Urinary bladder (tissue), 4 donors: ENCODE results near the gene C3orf22. TPM values are rescaled to one million over a fixed set of nuclear protein-coding genes. Genes with fewer than 3 reads are reported as not detected.

ENCODE experiments used
- DNase-seq: peaks from one replicate; pipeline ENCODE4 v3.0.0-alpha.2; 2015; ENCODE audit errors: extremely low spot score
- H3K27ac ChIP-seq: one replicate; pipeline ENCODE4 v1.5.1; 2013; ENCODE audit warnings: low read depth, mild to moderate bottlenecking, moderate library complexity
- H3K36me3 ChIP-seq: one replicate; pipeline ENCODE4 v1.6.1; 2013; ENCODE audit warnings: mild to moderate bottlenecking, moderate library complexity; ENCODE audit not compliant: insufficient read depth
- H3K4me1 ChIP-seq: one replicate; pipeline ENCODE4 v1.6.1; 2013; ENCODE audit warnings: mild to moderate bottlenecking, moderate library complexity; ENCODE audit not compliant: insufficient read depth
- H3K4me3 ChIP-seq: one replicate; pipeline ENCODE4 v1.5.1; 2013; ENCODE audit warnings: low read depth, low read length
- WGBS: extraction: QIAGEN DNeasy Blood & Tissue Kit; methylation state at CpG from one replicate; pipeline ENCODE4 v1.1.7; 2013; 5-methylcytosine and 5-hydroxymethylcytosine counted together
- polyA plus RNA-seq: library from polyadenylated mRNA; stranded (reverse); fragments of 200-250 nt; gene quantifications from one replicate; pipeline ENCODE4 v1.2.3, GENCODE V29; 2013
- total RNA-seq: library from RNA; depleted of rRNA; stranded (reverse); fragments of >200 nt; gene quantifications from one replicate; pipeline ENCODE4 v1.2.3, GENCODE V29; 2014
- donor health status: healthy with polysubstance abuse.
- donor health status: healthy.

C3orf22 gene
- total and polyA plus RNA-seq, 2 donors: not detected

GRCh38 chr3:126570103-126570541 lies 11.4 kb upstream of the C3orf22 start:
- Histone ChIP-seq H3K4me3 (no peak overlapping the region), H3K36me3 (no peaks in the 10 kb centered on the region), H3K27ac (no peak overlapping the region), H3K4me1 (no peaks in the 10 kb centered on the region)
- no peak for DNase-seq
- WGBS: 71% methylated on average over 6 of the region's 6 CpGs

- 90% methylated on average over 9 of the region's 9 CpGs for WGBS
- no peaks in the 10 kb centered on the region for H3K36me3 ChIP-seq
- no peak for DNase-seq
Measured at GRCh38 chr3:126569390-126569975, 10.8 kb upstream of the C3orf22 start.

DNA sequence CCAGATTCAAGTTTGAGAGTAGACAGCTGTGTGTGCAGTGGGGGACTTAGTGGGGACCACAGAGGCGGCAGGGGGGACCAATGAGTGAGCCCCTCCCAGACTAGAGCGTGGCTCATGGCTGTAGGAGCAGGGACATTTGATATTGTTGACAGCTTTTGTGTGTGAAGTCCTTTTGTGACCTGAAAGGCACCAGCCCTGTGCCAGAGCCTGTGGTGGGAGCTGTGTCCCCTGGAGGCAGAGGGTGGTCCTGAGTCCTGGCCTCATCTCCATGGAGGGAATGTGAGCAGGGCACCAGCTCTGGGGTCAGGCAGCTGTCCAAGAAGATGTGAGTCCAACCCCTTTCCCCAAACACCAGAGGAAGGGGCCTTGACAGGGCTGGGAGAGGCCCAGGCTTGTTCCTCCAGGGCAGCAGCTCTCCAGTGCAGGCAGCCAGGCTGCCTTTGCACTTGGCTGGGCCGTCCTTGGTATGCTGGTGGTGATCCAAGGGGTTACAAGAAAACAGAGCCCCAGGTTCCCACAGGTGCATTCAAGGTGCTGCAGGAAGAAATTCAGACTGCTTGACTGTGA lies 10.1 kb upstream of the C3orf22 start:
- Histone ChIP-seq H3K4me1 (no peaks in the 10 kb centered on the region), H3K4me3 (no peak overlapping the region), H3K36me3 (no peaks in the 10 kb centered on the region), H3K27ac (no peak overlapping the region)
- no peak for DNase-seq
- WGBS: 65% methylated on average over 3 of the region's 3 CpGs

More at GRCh38 chr3:126569390-126569975, 10.8 kb upstream of the C3orf22 start:
- Histone ChIP-seq H3K4me3 (no peak overlapping the region), H3K4me1 (no peaks in the 10 kb centered on the region), H3K27ac (no peak overlapping the region)

- Histone ChIP-seq H3K36me3 (no peaks in the 10 kb centered on the region), H3K4me1 (no peaks in the 10 kb centered on the region), H3K4me3 (no peak overlapping the region), H3K27ac (no peak overlapping the region)
- WGBS: 62% methylated on average over 10 of the region's 10 CpGs
- DNase-seq: no peak
Measured at GRCh38 chr3:126567696-126568438, 9.1 kb upstream of the C3orf22 start.

GRCh38 chr3:126562737-126563276 lies 4.1 kb upstream of the C3orf22 start:
- Histone ChIP-seq H3K4me3 (no peak overlapping the region), H3K4me1 (no peaks in the 10 kb centered on the region), H3K36me3 (no peaks in the 10 kb centered on the region), H3K27ac (no peak overlapping the region)
- DNase-seq: no peak
- WGBS: 76% methylated on average over 2 of the region's 2 CpGs

DNA sequence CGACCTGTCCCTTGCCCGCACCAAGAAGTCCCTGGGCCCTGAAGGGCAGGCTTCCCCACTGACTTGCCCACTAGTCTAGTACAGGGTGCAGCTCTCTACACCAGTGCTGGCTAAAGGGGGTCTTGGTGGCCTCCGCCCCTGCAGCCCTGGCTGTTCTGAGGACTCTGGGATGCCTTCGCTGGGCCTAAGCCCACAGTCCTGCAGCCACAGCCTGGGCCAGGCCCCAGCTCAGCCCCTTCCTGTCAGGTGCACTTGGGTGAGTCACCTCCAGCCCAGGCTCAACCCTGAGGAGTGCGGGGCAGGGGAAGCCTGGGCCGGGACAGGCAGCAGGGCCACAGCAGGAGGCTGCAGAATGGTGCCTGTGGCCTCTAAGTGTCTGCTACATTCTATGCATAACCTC lies 971 bp downstream of the C3orf22 start:
- Histone ChIP-seq H3K4me1 (no peaks in the 10 kb centered on the region), H3K27ac (no peak overlapping the region), H3K36me3 (no peaks in the 10 kb centered on the region), H3K4me3 (no peak overlapping the region)
- 84% methylated on average over 6 of the region's 6 CpGs for whole genome bisulfite sequencing
- no peak for DNase-seq

DNA sequence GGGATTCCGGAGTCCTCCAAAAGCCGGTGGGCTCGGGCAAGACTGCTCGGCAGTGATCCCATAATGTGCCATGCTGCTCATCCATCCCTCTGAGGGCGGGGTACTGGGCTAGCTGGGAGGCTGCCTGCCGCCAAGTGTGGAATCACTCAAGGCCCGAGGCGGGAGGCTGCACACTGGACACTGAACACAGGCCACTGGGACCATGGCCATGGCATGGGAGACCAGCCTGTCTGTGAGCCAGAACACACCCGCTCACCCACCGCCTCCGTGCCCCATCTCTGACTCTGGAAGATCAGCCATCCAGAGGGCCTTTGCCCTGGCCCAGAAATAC lies 1.4 kb downstream of the C3orf22 start:
- 93% methylated on average over 11 of the region's 11 CpGs for WGBS
- Histone ChIP-seq H3K36me3 (no peaks in the 10 kb centered on the region), H3K4me3 (no peak overlapping the region), H3K4me1 (no peaks in the 10 kb centered on the region), H3K27ac (no peak overlapping the region)
- no peak for DNase-seq

GRCh38 chr3:126556637-126557414 lies 1.9 kb downstream of the C3orf22 start:
- no peaks in the 10 kb centered on the region for H3K4me1 ChIP-seq
- no peak for DNase-seq
- no peak overlapping the region for H3K27ac ChIP-seq
- no peak overlapping the region for H3K4me3 ChIP-seq
- WGBS: 91% methylated on average over 8 of the region's 8 CpGs
- no peaks in the 10 kb centered on the region for H3K36me3 ChIP-seq

GRCh38 chr3:126555795-126556636 lies 2.7 kb downstream of the C3orf22 start:
- 78% methylated on average over 10 of the region's 10 CpGs for WGBS
- no peak overlapping the region for H3K27ac ChIP-seq
- no peak for DNase-seq
- H3K4me1 ChIP-seq: no peaks in the 10 kb centered on the region
- H3K36me3 ChIP-seq: no peaks in the 10 kb centered on the region
- H3K4me3 ChIP-seq: no peak overlapping the region

DNA sequence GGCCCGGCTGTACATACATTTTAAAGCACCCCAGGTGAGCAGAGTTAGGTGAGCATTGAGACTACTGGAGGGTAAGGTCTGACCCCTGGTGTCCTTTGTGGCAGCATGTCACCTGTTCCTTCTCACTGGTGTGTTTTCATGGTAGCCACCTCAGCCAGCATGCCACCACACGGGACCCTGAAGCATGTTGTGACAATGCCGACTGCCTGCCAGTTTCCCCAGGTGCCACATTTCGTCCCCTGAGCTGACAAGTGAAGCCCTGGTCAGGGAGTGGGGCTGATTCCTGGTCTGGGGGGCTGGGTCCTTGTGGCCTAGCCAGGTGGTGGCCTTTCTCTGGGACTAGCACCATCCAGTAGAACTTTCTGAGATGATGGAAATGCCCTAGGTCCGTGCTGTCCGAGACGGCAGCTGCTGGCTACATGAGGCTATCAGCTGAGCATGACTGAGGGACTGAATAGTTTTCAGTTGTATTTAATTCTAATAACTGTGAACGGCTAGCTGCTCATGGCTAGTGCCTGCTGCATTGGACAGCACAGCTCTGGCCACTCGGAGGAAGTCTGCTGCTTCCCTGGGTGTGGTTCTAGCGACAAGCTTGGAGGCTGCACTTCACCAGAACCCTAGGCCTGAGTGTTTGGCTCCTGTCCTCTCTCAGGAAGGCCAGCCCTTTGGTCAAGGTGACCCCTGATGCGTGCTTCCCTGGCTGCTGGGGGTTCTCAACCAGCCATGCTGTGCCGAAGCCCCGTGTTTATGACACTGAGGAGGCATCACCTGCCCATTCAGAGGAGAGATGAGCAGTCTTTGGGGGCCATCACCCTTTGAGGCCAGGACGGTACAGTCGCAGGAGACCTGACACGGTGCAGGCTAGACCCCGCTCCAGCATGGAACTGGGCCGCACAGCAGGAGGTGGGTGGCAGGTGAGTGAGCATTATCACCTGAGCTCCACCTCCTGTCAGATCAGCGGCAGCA lies 3.9 kb downstream of the C3orf22 start:
- DNase-seq: no peak
- 85% methylated on average over 19 of the region's 19 CpGs for WGBS
- no peaks in the 10 kb centered on the region for H3K36me3 ChIP-seq
- no peaks in the 10 kb centered on the region for H3K4me1 ChIP-seq
- no peak overlapping the region for H3K27ac ChIP-seq
- H3K4me3 ChIP-seq: no peak overlapping the region

DNA sequence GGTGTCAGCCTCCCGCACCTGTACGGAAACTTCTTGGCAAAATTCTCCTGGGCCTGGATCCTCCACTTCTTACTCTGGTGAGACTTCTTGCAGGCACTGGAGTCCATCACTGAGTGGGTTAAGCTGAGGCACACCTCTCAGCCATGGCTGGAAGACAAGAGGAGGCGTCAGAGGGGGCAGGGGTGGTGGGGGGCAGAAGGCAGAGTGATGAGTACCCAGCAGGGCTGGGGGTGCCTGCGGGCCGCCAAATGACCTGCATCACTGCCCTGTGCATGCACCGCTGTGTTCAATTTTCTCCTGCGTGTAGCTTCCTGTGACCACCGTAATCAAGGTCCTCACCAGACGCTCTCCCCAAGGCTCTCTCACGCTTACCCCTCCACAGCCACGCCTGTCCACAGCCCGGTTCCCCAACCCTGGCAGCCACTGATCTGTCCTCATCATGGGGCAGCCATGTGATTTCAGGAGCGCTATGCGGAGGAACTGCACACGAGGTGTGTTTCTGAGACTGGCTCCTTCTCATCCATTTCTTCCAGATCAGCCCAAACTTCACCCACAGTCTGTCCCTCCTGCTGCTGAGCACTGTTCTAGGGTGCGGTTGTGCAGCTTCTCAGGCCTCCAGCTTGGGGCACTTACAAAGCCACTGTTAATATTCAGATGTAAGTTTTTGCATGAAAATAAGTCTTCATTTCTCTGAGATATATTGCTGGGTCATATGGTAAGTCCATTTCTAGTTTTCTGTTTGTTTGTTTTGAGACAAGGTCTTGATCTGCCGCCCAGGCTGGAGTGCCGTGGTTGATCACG lies 5.2 kb downstream of the C3orf22 start:
- 81% methylated on average over 19 of the region's 19 CpGs for WGBS
- Histone ChIP-seq H3K27ac (no peak overlapping the region), H3K4me3 (no peak overlapping the region), H3K36me3 (no peaks in the 10 kb centered on the region), H3K4me1 (no peaks in the 10 kb centered on the region)
- DNase-seq: no peak
